RWPE1 (cell line): ENCODE results near the gene TNFRSF21.
"Not testable (repeated sequence)": the region's sequence is repeated elsewhere in the genome, so short reads cannot be mapped to it uniquely, and the experiment has no call there.

Experiments
- CTCF ChIA-PET: fragments of 350-600 bp; sonication (Branson Sonifier 250); formaldehyde crosslinking; extraction: SDS; loops from one replicate; lab custom pipeline; 2021; lab: Yijun Ruan, JAX
- POLR2A ChIA-PET: fragments of 400-600 bp; formaldehyde crosslinking; extraction: SDS; loops from one replicate; lab custom pipeline; 2020; ENCODE audit warnings: antibody characterized with exemption; ENCODE audit not compliant: low non-redundant PET; lab: Yijun Ruan, JAX
- DNase-seq: peaks from one replicate; pipeline ENCODE4 v3.0.0; 2012; ENCODE audit warnings: low spot score
- H3K27ac ChIP-seq: fragments of 450-650 bp; 2 replicates; pipeline ENCODE4 v1.5.1; 2017
- TF ChIP-seq, protein P1 (sequence below): fragments of 450-650 bp; conservative IDR thresholded peaks from 2 replicates; pipeline ENCODE4 v1.5.1; 2017; ENCODE audit warnings: low read depth, mild to moderate bottlenecking

The TNFRSF21 gene

DNA sequence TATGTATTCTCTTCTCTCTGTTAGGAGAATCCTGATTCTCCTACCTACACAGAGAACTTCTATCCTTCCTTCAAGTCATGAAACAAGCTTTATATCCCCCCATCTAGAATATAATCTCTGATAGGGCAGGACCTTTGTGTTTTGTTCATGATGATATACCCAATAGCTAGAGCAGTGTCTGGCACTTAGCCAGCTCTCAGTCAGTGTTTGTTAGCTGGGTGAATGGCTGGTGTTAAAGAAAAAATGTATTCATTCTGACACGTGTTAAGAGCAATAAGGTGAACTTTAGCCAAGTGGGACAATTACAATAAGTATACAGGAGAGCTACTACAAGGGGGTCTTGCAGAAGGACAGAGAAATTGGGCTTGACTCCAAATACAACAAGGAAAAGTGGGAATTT is 34.3 kb upstream of the TNFRSF21 start:
- CTCF ChIA-PET, result no interaction called here
- H3K27ac ChIP-seq, result no peak overlapping the region
- POLR2A ChIA-PET, result no interaction called here
- TF ChIP-seq, protein P1, sequence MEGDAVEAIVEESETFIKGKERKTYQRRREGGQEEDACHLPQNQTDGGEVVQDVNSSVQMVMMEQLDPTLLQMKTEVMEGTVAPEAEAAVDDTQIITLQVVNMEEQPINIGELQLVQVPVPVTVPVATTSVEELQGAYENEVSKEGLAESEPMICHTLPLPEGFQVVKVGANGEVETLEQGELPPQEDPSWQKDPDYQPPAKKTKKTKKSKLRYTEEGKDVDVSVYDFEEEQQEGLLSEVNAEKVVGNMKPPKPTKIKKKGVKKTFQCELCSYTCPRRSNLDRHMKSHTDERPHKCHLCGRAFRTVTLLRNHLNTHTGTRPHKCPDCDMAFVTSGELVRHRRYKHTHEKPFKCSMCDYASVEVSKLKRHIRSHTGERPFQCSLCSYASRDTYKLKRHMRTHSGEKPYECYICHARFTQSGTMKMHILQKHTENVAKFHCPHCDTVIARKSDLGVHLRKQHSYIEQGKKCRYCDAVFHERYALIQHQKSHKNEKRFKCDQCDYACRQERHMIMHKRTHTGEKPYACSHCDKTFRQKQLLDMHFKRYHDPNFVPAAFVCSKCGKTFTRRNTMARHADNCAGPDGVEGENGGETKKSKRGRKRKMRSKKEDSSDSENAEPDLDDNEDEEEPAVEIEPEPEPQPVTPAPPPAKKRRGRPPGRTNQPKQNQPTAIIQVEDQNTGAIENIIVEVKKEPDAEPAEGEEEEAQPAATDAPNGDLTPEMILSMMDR, result no peak
- no peak for DNase-seq

GRCh38 chr6:47343600-47343999 is 33.9 kb upstream of the TNFRSF21 start:
- ChIA-PET CTCF (no interaction called here), POLR2A (no interaction called here)
- TF ChIP-seq, protein P1, result no peak
- DNase-seq, result no peak
- H3K27ac ChIP-seq, result no peak overlapping the region

- DNase-seq, result no peak
- ChIA-PET CTCF (no interaction called here), POLR2A (no interaction called here)
- TF ChIP-seq, protein P1, result no peak
- no peak overlapping the region for H3K27ac ChIP-seq
Observed at GRCh38 chr6:47342824-47343223, 33.1 kb upstream of the TNFRSF21 start.

DNA sequence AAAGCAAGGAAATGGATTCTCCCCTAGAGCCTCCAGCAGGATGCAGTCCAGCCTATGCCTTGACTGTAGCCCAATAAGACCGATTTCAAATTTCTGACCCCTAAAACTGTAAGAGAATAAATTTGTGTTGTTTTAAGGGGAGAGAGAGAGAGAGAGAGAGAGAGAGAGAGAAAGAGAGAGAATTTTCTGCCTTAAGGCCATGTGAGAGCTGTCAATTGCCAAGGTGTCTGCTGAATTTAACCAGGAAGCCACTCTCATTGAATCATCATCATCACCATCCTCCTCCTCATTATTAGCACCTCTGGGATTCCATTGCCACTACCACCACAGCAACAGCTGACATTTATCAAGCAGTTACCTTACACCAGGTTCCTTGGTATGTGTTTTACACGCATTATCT is 27.8 kb upstream of the TNFRSF21 start:
- TF ChIP-seq, protein P1, result no peak
- ChIA-PET POLR2A (no interaction called here), CTCF (no interaction called here)
- no peak overlapping the region for H3K27ac ChIP-seq
- no peak for DNase-seq

DNA sequence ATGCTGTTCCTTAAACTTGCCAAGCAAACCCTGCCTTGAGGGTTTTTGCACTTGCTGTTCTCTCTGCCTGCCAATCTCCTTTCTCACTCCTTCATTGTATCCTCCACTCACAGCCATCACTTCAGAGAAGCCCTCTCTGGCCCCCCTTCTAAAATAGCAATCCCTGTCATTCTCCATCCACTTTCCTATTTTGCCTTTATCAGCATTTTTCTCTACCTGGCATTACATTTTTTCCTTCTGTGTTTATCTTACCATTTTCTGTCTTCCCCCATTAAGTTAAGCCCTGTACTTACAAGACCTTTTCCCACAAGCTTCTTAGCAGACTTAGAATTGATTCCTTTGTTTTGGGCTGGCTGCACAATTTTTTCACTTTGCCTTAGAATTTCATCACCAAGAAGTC is 26.6 kb upstream of the TNFRSF21 start:
- ChIA-PET CTCF (interaction anchor here (0.6 kb wide), 1 partner anchor 192 kb away, joined by 3 read pairs; no protein-coding TSS in a partner anchor), POLR2A (no interaction called here)
- H3K27ac ChIP-seq, result no peak overlapping the region
- TF ChIP-seq, protein P1, result no peak
- no peak for DNase-seq

DNA sequence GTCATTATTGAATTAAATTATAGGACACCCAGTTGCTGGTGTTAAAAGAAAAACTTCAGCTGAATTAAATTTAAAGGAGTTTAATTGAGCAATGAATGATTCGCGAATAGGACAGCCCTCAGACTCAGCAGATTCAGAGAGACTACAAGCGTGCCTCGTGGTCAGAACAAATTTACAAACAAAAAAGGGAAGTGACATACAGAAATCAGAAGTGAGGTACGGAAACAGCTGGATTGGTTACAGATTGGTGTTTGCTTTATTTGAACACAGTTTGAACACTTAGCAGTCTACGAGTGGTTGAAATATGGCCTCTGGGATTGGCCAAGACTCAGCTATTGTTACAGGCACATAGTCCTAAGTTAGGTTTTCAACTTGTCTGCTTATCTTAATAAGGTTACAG is 25.8 kb upstream of the TNFRSF21 start:
- TF ChIP-seq, protein P1, result no peak
- ChIA-PET CTCF (no interaction called here), POLR2A (no interaction called here)
- no peak for DNase-seq
- no peak overlapping the region for H3K27ac ChIP-seq

- TF ChIP-seq, protein P1, result no peak
- POLR2A ChIA-PET, result no interaction called here
- no peak for DNase-seq
- H3K27ac ChIP-seq, result no peak overlapping the region
- CTCF ChIA-PET, result no interaction called here
Observed at GRCh38 chr6:47334334-47334733, 24.6 kb upstream of the TNFRSF21 start.

DNA sequence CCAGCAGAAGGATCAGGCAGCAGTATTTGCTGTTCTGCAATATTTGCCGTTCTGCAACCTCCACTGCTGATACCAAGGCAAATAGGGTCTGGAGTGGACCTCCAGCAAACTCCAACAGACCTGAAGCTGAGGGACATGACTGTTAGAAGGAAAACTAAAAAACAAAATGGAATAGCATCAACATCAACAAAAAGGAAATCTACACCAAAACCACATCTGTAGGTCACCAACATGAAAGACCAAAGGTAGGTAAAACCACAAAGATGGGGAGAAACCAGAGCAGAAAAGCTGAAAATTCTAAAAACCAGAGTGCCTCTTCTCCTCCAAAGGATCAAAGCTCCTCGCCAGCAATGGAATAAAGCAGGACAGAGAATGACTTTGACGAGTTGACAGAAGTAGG is 18.9 kb upstream of the TNFRSF21 start:
- DNase-seq, H3K27ac ChIP-seq, CTCF ChIA-PET, POLR2A ChIA-PET: not testable (repeated sequence)

DNA sequence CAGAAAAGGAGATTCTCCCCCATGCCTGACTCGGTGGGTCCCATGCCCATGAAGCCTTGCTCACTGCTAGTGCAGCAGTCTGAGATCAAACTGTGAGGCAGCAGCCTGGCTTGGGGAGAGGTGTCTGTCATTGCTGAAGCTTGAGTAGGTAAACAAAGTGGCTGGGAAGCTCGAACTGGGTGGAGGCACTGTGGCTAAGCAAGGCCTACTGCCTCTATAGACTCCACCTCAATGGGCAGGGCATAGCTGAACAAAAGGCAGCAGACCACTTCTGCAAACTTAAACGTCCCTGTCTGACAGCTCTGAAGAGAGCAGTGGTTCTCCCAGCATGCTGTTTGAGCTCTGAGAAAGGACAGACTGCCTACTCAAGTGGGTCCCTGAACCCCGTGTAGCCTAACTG is 18.4 kb upstream of the TNFRSF21 start:
- CTCF ChIA-PET, result interaction anchor here (0.6 kb wide), 1 partner anchor 368 kb away, joined by 3 read pairs; no protein-coding TSS in a partner anchor
- POLR2A ChIA-PET, H3K27ac ChIP-seq, DNase-seq: not testable (repeated sequence)
